Measurements from ENCODE around the gene ZNF235.

DNA sequence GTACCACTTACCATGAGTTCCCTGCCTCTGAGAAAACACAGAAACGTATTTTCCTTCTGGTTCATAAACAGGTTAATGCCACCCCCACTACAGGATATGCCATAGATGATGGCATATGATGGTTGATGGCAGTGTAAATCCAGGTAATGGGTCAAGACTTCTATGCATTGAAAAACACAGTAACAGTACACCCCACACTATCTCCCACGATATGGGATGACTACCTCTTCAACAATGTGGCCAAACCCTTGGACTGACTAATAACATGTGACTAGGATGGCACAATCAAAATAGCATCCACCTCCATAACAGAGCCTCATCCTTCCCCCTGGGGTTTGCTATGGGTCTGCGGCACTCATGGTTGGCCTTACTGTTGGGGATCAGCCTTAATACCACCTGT lies 22.0 kb downstream of the ZNF235 start:
- TF ChIP-seq EZH2 (IDR thresholded peaks at IDR 0.05; ENCODE audit: insufficient read depth, poor library complexity, severe bottlenecking), result no peak
- TF ChIP-seq EZH2phosphoT487 (IDR thresholded peaks at IDR 0.05; ENCODE audit: insufficient read depth, low read depth), result no peak
